Measurements from ENCODE around the gene S100A11.

The S100A11 gene

GRCh38 chr1:151997284-151997570 lies 39.6 kb downstream of the S100A11 start:
- no peaks in the 10 kb centered on the region; the same call in 1 of the 2 replicates for H3K36me3 ChIP-seq (ENCODE audit: insufficient read depth, low read length)
- H3K4me2 ChIP-seq (ENCODE audit: insufficient read depth, low read length) = no peak overlapping the region
- no peak overlapping the region for H2AFZ ChIP-seq (ENCODE audit: low read depth, low read length)
- TF ChIP-seq EZH2 (IDR thresholded peaks at IDR 0.05; ENCODE audit: borderline replicate concordance, low read depth, low read length, severe bottlenecking) = no peak
- no peak for TF ChIP-seq CTCF (IDR thresholded peaks at IDR 0.05; ENCODE audit: borderline replicate concordance, extremely low read depth, low read length, poor library complexity, severe bottlenecking)
- no peak overlapping the region for H3K27ac ChIP-seq (ENCODE audit: low read length)
- peaks cover 5% of the 10 kb centered on the region for H4K20me1 ChIP-seq (ENCODE audit: insufficient read depth, low read length)
- H3K4me3 ChIP-seq (ENCODE audit: low read depth in 1 of 2, low read length in 2 of 2) = no peak overlapping the region
- H3K9ac ChIP-seq (ENCODE audit: low read depth, low read length) = no peak overlapping the region
- H3K9me3 ChIP-seq (ENCODE audit: insufficient read depth, low read length, severe bottlenecking) = no peaks in the 10 kb centered on the region
- no peak for ATAC-seq (ENCODE audit: insufficient read depth, low read depth)
- H3K79me2 ChIP-seq (ENCODE audit: insufficient read depth, low read length) = peaks cover 12% of the 10 kb centered on the region
- peaks cover 17% of the 10 kb centered on the region for H3K4me1 ChIP-seq (ENCODE audit: insufficient read depth, low read length)
- no peak for DNase-seq
- H3K27me3 ChIP-seq (ENCODE audit: insufficient read depth, low read length, poor library complexity) = peaks cover 33% of the 10 kb centered on the region

- Histone ChIP-seq H3K4me2 (ENCODE audit: insufficient read depth, low read length) (no peak overlapping the region), H3K9me3 (ENCODE audit: insufficient read depth, low read length, severe bottlenecking) (no peaks in the 10 kb centered on the region), H3K4me1 (ENCODE audit: insufficient read depth, low read length) (peaks cover 26% of the 10 kb centered on the region), H4K20me1 (ENCODE audit: insufficient read depth, low read length) (peaks cover 9% of the 10 kb centered on the region), H3K36me3 (ENCODE audit: insufficient read depth, low read length) (no peaks in the 10 kb centered on the region; the same call in 1 of the 2 replicates), H3K9ac (ENCODE audit: low read depth, low read length) (no peak overlapping the region), H3K27ac (ENCODE audit: low read length) (no peak overlapping the region), H3K27me3 (ENCODE audit: insufficient read depth, low read length, poor library complexity) (peaks cover 28% of the 10 kb centered on the region), H3K79me2 (ENCODE audit: insufficient read depth, low read length) (peaks cover 25% of the 10 kb centered on the region), H2AFZ (ENCODE audit: low read depth, low read length) (no peak overlapping the region), H3K4me3 (ENCODE audit: low read depth in 1 of 2, low read length in 2 of 2) (no peak overlapping the region)
- DNase-seq = no peak
- ATAC-seq (ENCODE audit: insufficient read depth, low read depth) = no peak
- no peak for TF ChIP-seq EZH2 (IDR thresholded peaks at IDR 0.05; ENCODE audit: borderline replicate concordance, low read depth, low read length, severe bottlenecking)
- no peak for TF ChIP-seq CTCF (IDR thresholded peaks at IDR 0.05; ENCODE audit: borderline replicate concordance, extremely low read depth, low read length, poor library complexity, severe bottlenecking)
These were observed 41.0 kb downstream of the S100A11 start for GRCh38 chr1:151995774-151996173.

GRCh38 chr1:151994956-151995355 lies 41.8 kb downstream of the S100A11 start:
- H3K27me3 ChIP-seq (ENCODE audit: insufficient read depth, low read length, poor library complexity) = peaks cover 21% of the 10 kb centered on the region
- H2AFZ ChIP-seq (ENCODE audit: low read depth, low read length) = no peak overlapping the region
- no peak overlapping the region for H3K4me3 ChIP-seq (ENCODE audit: low read depth in 1 of 2, low read length in 2 of 2)
- no peak overlapping the region for H3K27ac ChIP-seq (ENCODE audit: low read length)
- H3K4me1 ChIP-seq (ENCODE audit: insufficient read depth, low read length) = peaks cover 26% of the 10 kb centered on the region
- no peaks in the 10 kb centered on the region; the same call in 1 of the 2 replicates for H3K36me3 ChIP-seq (ENCODE audit: insufficient read depth, low read length)
- DNase-seq (no peak), ATAC-seq (ENCODE audit: insufficient read depth, low read depth) (no peak)
- peaks cover 10% of the 10 kb centered on the region for H4K20me1 ChIP-seq (ENCODE audit: insufficient read depth, low read length)
- peaks cover 27% of the 10 kb centered on the region for H3K79me2 ChIP-seq (ENCODE audit: insufficient read depth, low read length)
- no peaks in the 10 kb centered on the region for H3K9me3 ChIP-seq (ENCODE audit: insufficient read depth, low read length, severe bottlenecking)
- H3K9ac ChIP-seq (ENCODE audit: low read depth, low read length) = no peak overlapping the region
- H3K4me2 ChIP-seq (ENCODE audit: insufficient read depth, low read length) = no peak overlapping the region
- TF ChIP-seq EZH2 (IDR thresholded peaks at IDR 0.05; ENCODE audit: borderline replicate concordance, low read depth, low read length, severe bottlenecking) = no peak
- TF ChIP-seq CTCF (IDR thresholded peaks at IDR 0.05; ENCODE audit: borderline replicate concordance, extremely low read depth, low read length, poor library complexity, severe bottlenecking) = no peak
